B cell (primary cell): ENCODE measurements around the gene CHCHD4.

Experiments used
- EZH2 ChIP-seq: IDR thresholded peaks from 2 replicates; pipeline ENCODE4 v1.6.1; 2012; ENCODE audit warnings: borderline replicate concordance, low read depth, mild to moderate bottlenecking, moderate library complexity, low read length; ENCODE audit not compliant: insufficient read depth, poor library complexity, severe bottlenecking
- TF ChIP-seq, protein P1 (sequence below): fragments of 200-600 bp; IDR thresholded peaks from one replicate; pipeline ENCODE4 v1.8.0; 2022; ENCODE audit warnings: antibody characterized with exemption, mild to moderate bottlenecking

DNA sequence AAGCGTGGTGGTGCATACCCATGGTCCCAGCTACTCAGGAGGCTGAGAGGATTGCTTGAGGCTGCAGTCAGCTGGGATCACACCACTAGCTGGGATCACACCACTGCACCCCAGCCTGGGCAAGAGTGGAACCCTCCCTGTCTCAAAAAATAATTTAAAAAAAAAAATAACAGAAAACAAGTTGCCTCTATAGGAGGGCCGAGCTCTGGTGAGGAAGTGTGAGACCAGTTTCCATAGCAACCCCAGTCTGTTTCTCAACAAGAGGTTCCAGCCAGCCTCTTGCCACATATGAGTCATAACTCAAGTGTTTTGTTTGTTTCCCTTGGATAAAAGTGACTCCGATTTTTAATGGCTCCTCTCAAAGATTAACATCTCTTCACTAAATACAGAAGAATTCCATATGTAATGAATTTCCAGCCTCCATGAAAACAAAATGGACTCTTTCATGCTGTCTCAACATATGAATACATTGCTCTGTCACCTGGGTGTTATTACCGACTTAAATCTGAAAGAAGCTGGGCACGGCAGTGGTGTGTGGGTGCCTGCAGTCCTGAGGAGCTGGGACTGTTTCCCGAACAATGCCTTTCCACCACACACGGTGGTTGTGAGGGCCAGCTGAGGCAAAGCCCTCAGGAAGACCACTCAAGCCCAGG lies 19.9 kb upstream of the CHCHD4 start:
- TF ChIP-seq EZH2 = no peak
- TF ChIP-seq, protein P1, sequence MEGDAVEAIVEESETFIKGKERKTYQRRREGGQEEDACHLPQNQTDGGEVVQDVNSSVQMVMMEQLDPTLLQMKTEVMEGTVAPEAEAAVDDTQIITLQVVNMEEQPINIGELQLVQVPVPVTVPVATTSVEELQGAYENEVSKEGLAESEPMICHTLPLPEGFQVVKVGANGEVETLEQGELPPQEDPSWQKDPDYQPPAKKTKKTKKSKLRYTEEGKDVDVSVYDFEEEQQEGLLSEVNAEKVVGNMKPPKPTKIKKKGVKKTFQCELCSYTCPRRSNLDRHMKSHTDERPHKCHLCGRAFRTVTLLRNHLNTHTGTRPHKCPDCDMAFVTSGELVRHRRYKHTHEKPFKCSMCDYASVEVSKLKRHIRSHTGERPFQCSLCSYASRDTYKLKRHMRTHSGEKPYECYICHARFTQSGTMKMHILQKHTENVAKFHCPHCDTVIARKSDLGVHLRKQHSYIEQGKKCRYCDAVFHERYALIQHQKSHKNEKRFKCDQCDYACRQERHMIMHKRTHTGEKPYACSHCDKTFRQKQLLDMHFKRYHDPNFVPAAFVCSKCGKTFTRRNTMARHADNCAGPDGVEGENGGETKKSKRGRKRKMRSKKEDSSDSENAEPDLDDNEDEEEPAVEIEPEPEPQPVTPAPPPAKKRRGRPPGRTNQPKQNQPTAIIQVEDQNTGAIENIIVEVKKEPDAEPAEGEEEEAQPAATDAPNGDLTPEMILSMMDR = no peak
